ENCODE results near the gene CHML. TPM values are rescaled to one million over a fixed set of nuclear protein-coding genes. Genes with fewer than 3 reads are reported as not detected.
A peak's percentile ranks its signal among the peaks of the same experiment; 100 is the strongest.

Gene CHML
- total RNA-seq, 1 donor: 11.6 TPM

GRCh38 chr1:241603731-241604245, 36.4 kb downstream of the CHML start:
- no peaks in the 10 kb centered on the region for H3K36me3 ChIP-seq (ENCODE audit: insufficient read depth, low read length)
- H3K4me1 ChIP-seq (ENCODE audit: insufficient read depth, low read length): peaks cover 40% of the 10 kb centered on the region
- no peak for DNase-seq (ENCODE audit: insufficient read length, low spot score, missing footprints)
- H2AFZ ChIP-seq (ENCODE audit: low read length): peak overlapping the region; percentile 62
- H3K4me2 ChIP-seq (ENCODE audit: insufficient read depth, low read length): peak overlapping the region; percentile 70
- H3K9me3 ChIP-seq (ENCODE audit: low read depth, low read length): no peaks in the 10 kb centered on the region
- H4K20me1 ChIP-seq (ENCODE audit: insufficient read depth, low read length): no peaks in the 10 kb centered on the region
- TF ChIP-seq, protein P1, sequence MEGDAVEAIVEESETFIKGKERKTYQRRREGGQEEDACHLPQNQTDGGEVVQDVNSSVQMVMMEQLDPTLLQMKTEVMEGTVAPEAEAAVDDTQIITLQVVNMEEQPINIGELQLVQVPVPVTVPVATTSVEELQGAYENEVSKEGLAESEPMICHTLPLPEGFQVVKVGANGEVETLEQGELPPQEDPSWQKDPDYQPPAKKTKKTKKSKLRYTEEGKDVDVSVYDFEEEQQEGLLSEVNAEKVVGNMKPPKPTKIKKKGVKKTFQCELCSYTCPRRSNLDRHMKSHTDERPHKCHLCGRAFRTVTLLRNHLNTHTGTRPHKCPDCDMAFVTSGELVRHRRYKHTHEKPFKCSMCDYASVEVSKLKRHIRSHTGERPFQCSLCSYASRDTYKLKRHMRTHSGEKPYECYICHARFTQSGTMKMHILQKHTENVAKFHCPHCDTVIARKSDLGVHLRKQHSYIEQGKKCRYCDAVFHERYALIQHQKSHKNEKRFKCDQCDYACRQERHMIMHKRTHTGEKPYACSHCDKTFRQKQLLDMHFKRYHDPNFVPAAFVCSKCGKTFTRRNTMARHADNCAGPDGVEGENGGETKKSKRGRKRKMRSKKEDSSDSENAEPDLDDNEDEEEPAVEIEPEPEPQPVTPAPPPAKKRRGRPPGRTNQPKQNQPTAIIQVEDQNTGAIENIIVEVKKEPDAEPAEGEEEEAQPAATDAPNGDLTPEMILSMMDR (IDR thresholded peaks at IDR 0.05; ENCODE audit: extremely low read depth, low read depth, low read length): no peak
- H3K27ac ChIP-seq (ENCODE audit: low read depth, low read length): peak overlapping the region; percentile 67
- no peaks in the 10 kb centered on the region for H3K27me3 ChIP-seq (ENCODE audit: insufficient read depth, low read length)
- H3K79me2 ChIP-seq (ENCODE audit: insufficient read depth, low read length): no peaks in the 10 kb centered on the region
- H3K4me3 ChIP-seq (ENCODE audit: insufficient read depth, low read length): no peak overlapping the region

- TF ChIP-seq, protein P1 (IDR thresholded peaks at IDR 0.05; ENCODE audit: extremely low read depth, low read depth, low read length): no peak
- H2AFZ ChIP-seq (ENCODE audit: low read length): no peak overlapping the region
- no peaks in the 10 kb centered on the region for H4K20me1 ChIP-seq (ENCODE audit: insufficient read depth, low read length)
- no peak overlapping the region for H3K4me3 ChIP-seq (ENCODE audit: insufficient read depth, low read length)
- H3K27ac ChIP-seq (ENCODE audit: low read depth, low read length): no peak overlapping the region
- no peak overlapping the region for H3K4me2 ChIP-seq (ENCODE audit: insufficient read depth, low read length)
- no peaks in the 10 kb centered on the region for H3K27me3 ChIP-seq (ENCODE audit: insufficient read depth, low read length)
- no peaks in the 10 kb centered on the region for H3K36me3 ChIP-seq (ENCODE audit: insufficient read depth, low read length)
- no peaks in the 10 kb centered on the region for H3K9me3 ChIP-seq (ENCODE audit: low read depth, low read length)
- H3K79me2 ChIP-seq (ENCODE audit: insufficient read depth, low read length): no peaks in the 10 kb centered on the region
- peaks cover 23% of the 10 kb centered on the region for H3K4me1 ChIP-seq (ENCODE audit: insufficient read depth, low read length)
- no peak for DNase-seq (ENCODE audit: insufficient read length, low spot score, missing footprints)
These were observed 39.7 kb downstream of the CHML start for GRCh38 chr1:241600496-241600901.

- Histone ChIP-seq H3K9me3 (ENCODE audit: low read depth, low read length) (no peaks in the 10 kb centered on the region), H3K4me3 (ENCODE audit: insufficient read depth, low read length) (no peak overlapping the region), H3K79me2 (ENCODE audit: insufficient read depth, low read length) (no peaks in the 10 kb centered on the region), H3K27ac (ENCODE audit: low read depth, low read length) (no peak overlapping the region), H3K4me2 (ENCODE audit: insufficient read depth, low read length) (no peak overlapping the region), H2AFZ (ENCODE audit: low read length) (no peak overlapping the region), H3K27me3 (ENCODE audit: insufficient read depth, low read length) (no peaks in the 10 kb centered on the region), H3K36me3 (ENCODE audit: insufficient read depth, low read length) (no peaks in the 10 kb centered on the region), H3K4me1 (ENCODE audit: insufficient read depth, low read length) (peaks cover 17% of the 10 kb centered on the region), H4K20me1 (ENCODE audit: insufficient read depth, low read length) (no peaks in the 10 kb centered on the region)
- no peak for DNase-seq (ENCODE audit: insufficient read length, low spot score, missing footprints)
- TF ChIP-seq, protein P1 (IDR thresholded peaks at IDR 0.05; ENCODE audit: extremely low read depth, low read depth, low read length): no peak
These were observed 41.9 kb downstream of the CHML start for GRCh38 chr1:241598249-241598648.

GRCh38 chr1:241596633-241597032, 43.5 kb downstream of the CHML start:
- Histone ChIP-seq H3K27me3 (ENCODE audit: insufficient read depth, low read length) (no peaks in the 10 kb centered on the region), H4K20me1 (ENCODE audit: insufficient read depth, low read length) (no peaks in the 10 kb centered on the region), H3K36me3 (ENCODE audit: insufficient read depth, low read length) (no peaks in the 10 kb centered on the region), H3K4me2 (ENCODE audit: insufficient read depth, low read length) (no peak overlapping the region), H3K9me3 (ENCODE audit: low read depth, low read length) (no peaks in the 10 kb centered on the region), H3K4me3 (ENCODE audit: insufficient read depth, low read length) (no peak overlapping the region), H2AFZ (ENCODE audit: low read length) (no peak overlapping the region), H3K4me1 (ENCODE audit: insufficient read depth, low read length) (peaks cover 28% of the 10 kb centered on the region), H3K79me2 (ENCODE audit: insufficient read depth, low read length) (no peaks in the 10 kb centered on the region), H3K27ac (ENCODE audit: low read depth, low read length) (no peak overlapping the region)
- DNase-seq (ENCODE audit: insufficient read length, low spot score, missing footprints): no peak
- TF ChIP-seq, protein P1 (IDR thresholded peaks at IDR 0.05; ENCODE audit: extremely low read depth, low read depth, low read length): no peak
